Middle frontal gyrus (tissue), 1 donor: Measurements from ENCODE around the gene INTS13.
"Not testable (repeated sequence)": the region's sequence is repeated elsewhere in the genome, so short reads cannot be mapped to it uniquely, and the experiment has no call there.

ENCODE experiments used
- DNase-seq: peaks from one replicate; pipeline ENCODE4 v3.0.0-alpha.2; 2015; ENCODE audit warnings: low spot score; ENCODE audit errors: extremely low spot score

Gene INTS13

DNA sequence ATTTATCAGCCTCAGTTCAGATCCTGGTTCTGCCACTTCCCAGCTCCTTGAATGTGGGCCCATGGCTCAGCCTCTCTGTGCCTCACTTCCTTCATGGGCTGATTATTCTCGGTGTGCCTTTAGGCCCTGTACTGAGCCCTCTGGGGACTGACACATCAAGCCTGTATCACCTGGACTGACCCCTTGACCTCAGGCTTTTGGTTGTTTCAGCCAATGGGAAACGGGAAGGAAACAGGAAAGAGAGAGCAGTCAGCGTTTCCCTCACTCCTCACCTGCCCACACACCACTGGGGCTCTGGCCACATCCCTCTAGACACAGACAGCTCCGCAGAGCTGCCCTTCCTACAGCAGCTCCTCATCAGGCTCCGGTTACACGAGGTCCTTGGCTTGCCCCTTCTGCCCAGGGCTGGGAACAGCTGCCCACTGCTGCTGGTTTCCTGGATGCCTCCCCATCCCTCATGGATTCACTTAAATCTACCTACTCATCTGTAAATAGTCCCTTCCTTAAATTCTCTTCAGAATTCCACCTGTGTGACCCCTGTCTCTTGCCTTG is 67.8 kb downstream of the INTS13 start:
- DNase-seq = no peak

DNA sequence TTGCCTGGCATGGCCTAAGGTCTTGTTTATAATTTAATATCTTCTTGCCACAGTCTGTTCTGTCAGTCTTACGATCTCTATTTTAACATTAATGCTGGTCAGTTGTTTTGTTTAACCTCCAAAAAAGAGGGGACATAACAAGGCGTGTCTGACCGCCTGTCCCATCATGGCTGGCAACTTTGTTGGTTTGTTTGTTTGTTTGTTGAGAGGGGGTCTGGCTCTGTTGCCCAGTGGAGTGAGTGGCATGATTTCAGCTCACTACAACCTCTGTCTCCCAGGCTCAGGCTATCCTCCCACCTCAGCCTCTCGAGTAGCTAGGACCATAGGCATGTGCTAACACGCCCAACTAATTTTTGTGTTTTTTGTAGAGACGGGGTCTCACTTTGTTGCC is 68.7 kb downstream of the INTS13 start:
- no peak for DNase-seq

DNA sequence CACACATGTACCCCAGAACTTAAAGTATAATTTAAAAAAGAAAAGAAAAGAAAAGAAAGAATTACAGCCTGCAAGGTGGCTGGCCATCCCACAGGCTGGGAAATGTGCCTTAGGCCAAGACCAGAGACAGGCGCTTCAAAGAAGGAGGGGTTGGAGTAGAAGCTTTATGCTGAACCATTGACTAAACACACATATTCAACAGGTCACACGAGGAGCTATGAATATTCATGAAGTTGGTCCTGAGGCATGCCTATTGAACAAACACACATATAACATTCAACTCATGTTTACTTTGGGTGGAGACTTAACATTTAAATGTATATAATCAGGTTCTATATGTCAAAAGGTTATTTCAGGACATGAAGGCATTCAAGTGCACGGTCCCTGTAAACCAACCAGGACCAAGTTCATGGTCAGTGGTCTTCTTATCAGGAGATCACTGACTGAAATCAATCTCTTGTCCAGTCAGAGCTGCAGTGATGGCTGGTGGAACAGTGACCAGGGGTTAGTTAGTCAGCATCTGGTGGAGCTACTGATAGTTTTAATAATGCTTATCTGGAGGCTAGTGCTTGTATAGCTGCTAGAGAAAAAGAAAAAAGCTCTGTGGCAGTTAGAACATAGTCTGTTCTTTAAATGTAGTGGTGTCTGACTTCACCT is 69.2 kb downstream of the INTS13 start:
- DNase-seq = no peak

DNA sequence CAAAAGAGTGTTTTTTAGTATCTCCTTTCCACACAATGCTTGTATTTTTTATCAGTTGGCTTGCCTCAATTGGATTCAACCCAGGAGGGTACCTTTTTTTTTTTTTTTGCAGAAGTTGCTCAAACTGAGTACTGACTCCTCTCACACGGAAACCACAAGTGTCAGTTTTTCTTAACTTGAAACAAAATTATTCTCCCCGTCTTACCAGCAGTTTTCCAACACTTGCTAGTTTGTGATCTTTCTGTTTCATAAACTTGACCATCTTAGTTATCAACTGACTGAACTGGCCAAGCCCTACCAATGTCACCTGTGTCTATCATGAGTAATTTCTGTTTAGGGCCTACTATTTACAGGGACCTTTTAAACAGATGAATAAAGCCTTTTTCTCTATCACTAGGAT is 70.7 kb downstream of the INTS13 start:
- no peak for DNase-seq

DNA sequence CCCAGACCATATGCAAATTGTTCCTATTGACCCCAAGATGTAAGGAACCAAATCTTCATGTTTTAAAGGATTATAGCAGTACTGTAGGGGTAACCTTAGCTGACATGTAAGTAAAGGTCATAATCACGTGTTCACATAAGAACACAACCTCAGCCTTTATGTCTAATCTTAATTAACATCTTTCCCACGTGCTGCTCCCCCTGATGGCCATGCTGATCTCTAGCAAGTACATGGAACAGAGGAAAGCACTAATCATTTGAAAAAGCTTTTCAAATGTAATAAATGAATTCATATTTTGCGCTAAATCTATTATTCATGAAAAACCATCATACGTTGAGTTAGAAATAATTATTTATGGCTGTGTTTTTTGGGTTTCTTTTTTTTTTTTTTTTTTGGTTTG is 74.3 kb downstream of the INTS13 start:
- no peak for DNase-seq

DNA sequence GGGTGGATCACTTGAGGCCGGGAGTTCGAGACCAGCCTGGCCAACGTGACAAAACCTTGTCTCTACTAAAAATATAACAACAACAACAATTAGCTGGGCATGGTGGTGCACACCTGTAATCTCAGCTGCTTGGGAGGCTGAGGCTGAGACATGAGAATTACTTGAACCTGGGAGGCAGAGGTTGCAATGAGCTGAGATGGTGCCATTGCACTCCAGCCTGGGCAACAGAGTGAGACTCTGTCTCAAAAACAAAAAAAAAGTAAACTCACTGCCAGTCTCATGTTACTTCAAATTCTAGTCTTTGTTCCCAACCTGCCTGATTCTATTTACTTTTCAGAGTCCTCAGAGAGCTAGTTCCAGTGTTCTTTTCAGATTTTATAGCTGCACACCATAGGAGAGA is 75.0 kb downstream of the INTS13 start:
- not testable (repeated sequence) for DNase-seq

DNA sequence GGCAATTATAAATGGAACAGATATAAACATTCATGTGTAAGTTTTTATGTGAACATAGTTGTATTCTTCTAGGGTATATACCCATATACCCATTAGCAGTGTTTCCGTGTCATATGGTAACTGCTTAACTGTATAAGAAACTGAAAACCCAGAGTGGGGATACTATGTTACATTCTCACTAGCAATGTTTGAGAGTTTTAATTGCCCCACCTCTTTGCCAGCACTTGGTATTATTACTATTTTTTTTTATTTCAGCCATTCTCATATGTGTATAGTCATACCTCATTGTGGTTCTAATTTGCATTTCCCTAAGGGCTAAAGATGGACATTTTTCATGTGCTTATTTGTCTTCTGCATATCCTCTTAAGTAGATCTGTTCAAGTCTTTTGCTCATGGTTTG is 76.1 kb downstream of the INTS13 start:
- no peak for DNase-seq

DNA sequence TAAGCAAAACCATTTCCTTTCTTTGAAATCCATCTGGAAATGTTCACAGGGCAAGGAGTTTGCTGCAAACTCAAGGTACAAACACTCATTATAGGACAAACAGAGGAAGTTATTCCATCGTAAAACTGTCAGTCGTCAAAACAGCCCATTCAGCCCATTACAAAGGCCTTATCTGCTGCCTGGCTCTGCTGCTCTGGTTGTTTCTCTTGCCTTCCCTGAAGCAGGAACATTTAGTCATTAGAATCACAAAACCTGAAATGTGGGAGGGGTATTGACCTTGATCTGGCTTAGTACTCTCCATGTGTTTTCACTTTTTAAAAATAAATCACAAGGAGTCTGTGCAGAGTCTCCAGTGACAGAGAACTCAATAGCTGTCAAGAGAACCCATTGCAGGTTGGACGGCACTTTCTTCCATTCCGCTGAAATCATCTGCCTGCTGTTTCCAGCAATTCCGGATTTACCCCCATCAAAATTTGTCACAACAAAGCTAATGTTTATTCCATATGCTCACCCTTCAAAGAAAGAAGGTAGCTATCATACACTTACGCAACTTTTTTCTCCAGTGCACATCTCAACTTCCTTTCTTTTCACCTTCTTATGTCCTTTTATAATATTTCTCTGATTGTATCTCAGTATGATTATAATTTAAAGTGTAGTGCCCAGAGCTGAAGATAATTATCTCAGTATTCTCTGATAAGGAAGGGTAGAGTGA is 80.2 kb downstream of the INTS13 start:
- no peak for DNase-seq

DNA sequence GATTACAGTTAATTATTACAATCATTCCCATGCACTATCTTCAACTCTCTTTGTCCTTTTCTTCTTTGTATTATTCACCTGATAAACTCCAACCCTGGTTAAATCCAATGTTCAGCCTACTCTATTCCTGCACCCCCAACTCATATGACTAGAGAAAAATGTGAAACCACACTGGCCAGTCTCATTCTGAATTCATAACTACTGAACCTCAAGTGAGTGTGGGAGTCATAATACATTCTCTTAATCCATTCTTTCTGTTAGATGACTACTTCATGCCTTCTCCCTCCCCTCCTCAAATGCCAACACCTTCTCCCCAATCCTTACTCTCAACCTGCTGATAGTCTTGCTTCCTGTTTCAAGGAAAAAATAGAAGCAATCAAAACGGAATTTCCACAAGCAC is 82.4 kb downstream of the INTS13 start:
- DNase-seq = no peak
